ENCODE results near the gene THSD4. TPM values are rescaled to one million over a fixed set of nuclear protein-coding genes. Genes with fewer than 3 reads are reported as not detected.

Gene THSD4
- polyA plus RNA-seq, 1 experiment, result 45.8 TPM

DNA sequence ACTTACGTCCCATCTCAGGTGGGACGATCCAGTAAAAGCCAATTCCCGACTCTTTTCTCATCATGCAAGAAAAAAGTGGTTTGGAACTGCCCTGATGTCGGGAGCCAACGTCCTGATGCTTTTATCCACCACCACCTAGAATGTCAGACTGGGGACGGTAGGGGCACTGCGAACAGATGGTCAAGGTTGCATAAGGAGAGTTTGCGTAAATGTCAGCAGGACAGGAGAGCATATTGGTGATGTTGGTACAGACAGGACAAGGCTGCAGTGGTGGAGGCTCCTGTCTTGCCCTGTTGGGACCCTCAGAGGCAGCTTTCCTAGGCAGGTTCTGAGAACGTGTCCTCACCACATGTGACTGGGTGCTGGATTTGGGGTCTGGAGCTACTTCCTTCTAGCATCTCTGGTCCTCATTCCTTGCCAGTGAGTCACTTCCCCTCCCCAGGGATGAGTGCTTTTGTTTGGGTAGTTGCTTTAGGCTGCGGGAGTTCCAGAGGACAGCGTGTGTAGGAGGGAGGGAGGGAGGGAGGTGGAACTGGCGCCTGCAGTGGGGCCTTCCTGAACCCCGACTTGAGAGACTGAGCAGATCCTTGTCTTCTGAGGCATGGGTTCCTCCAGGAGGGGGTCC is 21.0 kb downstream of the THSD4 start:
- ChIA-PET POLR2A (no interaction called here), CTCF (interaction anchor here (0.6 kb wide), 1 partner anchor 1014 kb away, joined by 3 read pairs; no protein-coding TSS in a partner anchor)
- Histone ChIP-seq H3K27me3 (ENCODE audit: control insufficient read depth, insufficient read depth, low read length) (no peaks in the 10 kb centered on the region), H3K27ac (ENCODE audit: low read depth, low read length) (peak overlapping the region; percentile 83), H3K4me3 (ENCODE audit: low read depth, low read length) (no peak overlapping the region), H3K9me3 (ENCODE audit: control insufficient read depth, insufficient read depth, low read length) (no peaks in the 10 kb centered on the region; the same call in 1 of the 2 replicates)
- peak; percentile 70 for DNase-seq (ENCODE audit: low read depth, low spot score)
- TF ChIP-seq CTCF (IDR thresholded peaks at IDR 0.05; ENCODE audit: low read depth, low read length), result no peak

DNA sequence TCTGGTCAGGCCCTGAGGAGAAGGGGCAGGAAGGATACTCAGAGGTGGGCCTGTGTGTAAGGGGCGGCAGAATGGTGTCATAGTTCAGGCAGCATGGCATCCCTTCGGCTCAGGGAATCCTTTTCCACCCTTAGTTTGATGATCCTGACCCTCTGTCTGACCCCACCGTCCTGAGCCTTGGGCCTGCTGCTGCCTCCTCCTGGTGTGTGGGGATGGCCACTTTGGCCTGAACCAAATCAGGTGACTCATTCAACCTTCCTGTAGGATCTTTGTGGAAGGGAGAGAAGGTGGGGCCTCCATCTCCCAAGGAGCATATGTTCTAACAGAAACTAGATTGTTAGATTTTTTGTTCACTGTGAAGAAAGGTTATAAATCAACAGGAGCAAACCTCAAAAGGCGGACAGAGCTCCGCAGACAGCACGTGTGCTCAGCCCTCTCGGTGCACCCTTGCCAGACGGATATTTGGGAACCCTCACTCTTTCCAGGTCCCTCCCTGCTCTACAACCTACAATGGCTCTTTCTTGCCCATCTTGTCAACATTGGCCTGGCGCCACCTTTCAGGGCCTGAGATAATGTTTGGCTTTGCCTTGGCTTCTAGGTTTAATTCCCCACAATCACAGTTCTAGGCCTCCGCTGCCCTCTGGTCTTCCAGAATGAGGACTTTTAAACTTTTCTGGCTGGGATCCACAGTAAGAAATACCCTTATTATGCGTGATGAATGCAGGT is 21.7 kb downstream of the THSD4 start:
- H3K4me3 ChIP-seq (ENCODE audit: low read depth, low read length), result no peak overlapping the region
- DNase-seq (ENCODE audit: low read depth, low spot score), result no peak
- CTCF ChIA-PET, result no interaction called here
- peak overlapping the region; percentile 83 for H3K27ac ChIP-seq (ENCODE audit: low read depth, low read length)
- TF ChIP-seq CTCF (IDR thresholded peaks at IDR 0.05; ENCODE audit: low read depth, low read length), result peak; percentile 36
- H3K27me3 ChIP-seq (ENCODE audit: control insufficient read depth, insufficient read depth, low read length), result no peaks in the 10 kb centered on the region
- POLR2A ChIA-PET, result no interaction called here
- H3K9me3 ChIP-seq (ENCODE audit: control insufficient read depth, insufficient read depth, low read length), result no peaks in the 10 kb centered on the region; the same call in 1 of the 2 replicates

DNA sequence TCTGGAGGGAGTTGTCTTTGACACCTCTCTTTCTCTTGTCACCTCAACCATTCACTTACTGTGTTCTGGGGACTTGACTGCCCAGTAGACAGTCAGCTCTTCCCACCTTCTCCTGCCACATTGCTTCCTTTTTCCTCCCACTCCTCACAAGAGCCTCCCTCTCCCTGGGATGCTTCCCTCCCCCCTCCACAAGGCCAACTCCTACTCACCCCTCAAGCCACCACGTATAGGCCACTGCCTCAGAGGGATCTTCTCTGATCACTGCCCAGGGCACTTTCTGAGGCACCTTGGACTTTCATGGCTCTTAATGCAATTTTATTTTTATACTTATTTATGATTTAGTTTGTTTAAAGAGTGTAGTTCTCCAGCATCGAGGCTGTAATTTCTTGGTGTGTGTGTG is 23.2 kb downstream of the THSD4 start:
- DNase-seq (ENCODE audit: low read depth, low spot score), result no peak
- Histone ChIP-seq H3K27me3 (ENCODE audit: control insufficient read depth, insufficient read depth, low read length) (no peaks in the 10 kb centered on the region), H3K4me3 (ENCODE audit: low read depth, low read length) (no peak overlapping the region), H3K27ac (ENCODE audit: low read depth, low read length) (no peak overlapping the region), H3K9me3 (ENCODE audit: control insufficient read depth, insufficient read depth, low read length) (no peaks in the 10 kb centered on the region; the same call in 1 of the 2 replicates)
- TF ChIP-seq CTCF (IDR thresholded peaks at IDR 0.05; ENCODE audit: low read depth, low read length), result no peak
- ChIA-PET CTCF (no interaction called here), POLR2A (no interaction called here)

DNA sequence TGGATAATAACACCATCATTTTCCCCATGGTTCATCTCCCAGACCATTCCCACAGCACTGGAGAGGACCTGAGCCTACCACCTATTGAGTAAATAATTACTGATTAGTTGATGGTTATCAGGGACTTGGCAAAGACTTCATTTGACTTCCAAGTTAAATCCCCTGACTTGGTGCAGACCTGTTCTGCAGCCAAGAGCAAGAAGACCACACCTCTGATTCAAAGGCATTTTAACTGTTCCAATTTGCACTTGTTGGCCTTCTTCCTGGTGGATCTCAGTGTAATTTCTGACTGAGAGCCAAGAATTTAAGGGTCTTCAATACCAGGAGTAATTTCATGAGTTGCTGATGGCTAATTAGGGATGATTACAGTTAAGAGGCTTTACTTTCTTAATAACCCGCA is 24.0 kb downstream of the THSD4 start:
- POLR2A ChIA-PET, result no interaction called here
- CTCF ChIA-PET, result no interaction called here
- no peak for TF ChIP-seq CTCF (IDR thresholded peaks at IDR 0.05; ENCODE audit: low read depth, low read length)
- Histone ChIP-seq H3K9me3 (ENCODE audit: control insufficient read depth, insufficient read depth, low read length) (no peaks in the 10 kb centered on the region; the same call in 1 of the 2 replicates), H3K4me3 (ENCODE audit: low read depth, low read length) (no peak overlapping the region), H3K27ac (ENCODE audit: low read depth, low read length) (no peak overlapping the region), H3K27me3 (ENCODE audit: control insufficient read depth, insufficient read depth, low read length) (no peaks in the 10 kb centered on the region)
- DNase-seq (ENCODE audit: low read depth, low spot score), result no peak

DNA sequence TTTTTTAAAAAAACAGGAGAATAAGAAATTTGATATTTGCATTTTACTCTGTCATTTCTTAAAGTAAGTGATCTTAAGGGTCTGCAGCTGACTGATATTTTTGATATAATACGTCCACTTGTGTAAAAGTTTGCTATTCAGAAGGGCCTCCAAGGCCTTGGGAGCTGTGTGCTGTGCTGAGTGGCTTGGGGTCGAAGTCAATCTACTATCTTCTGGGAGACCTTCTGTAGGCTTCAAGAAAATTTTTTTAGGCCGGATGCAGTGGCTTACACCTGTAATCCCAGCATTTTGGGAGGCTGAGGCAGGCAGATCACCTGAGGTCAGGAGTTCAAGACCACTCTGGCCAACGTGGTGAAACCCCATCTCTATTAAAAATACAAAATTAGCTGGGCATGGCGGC is 26.3 kb downstream of the THSD4 start:
- CTCF ChIA-PET, result no interaction called here
- no peak for TF ChIP-seq CTCF (IDR thresholded peaks at IDR 0.05; ENCODE audit: low read depth, low read length)
- Histone ChIP-seq H3K27me3 (ENCODE audit: control insufficient read depth, insufficient read depth, low read length) (no peaks in the 10 kb centered on the region), H3K9me3 (ENCODE audit: control insufficient read depth, insufficient read depth, low read length) (no peaks in the 10 kb centered on the region; the same call in 1 of the 2 replicates), H3K27ac (ENCODE audit: low read depth, low read length) (no peak overlapping the region), H3K4me3 (ENCODE audit: low read depth, low read length) (no peak overlapping the region)
- POLR2A ChIA-PET, result no interaction called here
- DNase-seq (ENCODE audit: low read depth, low spot score), result no peak

Data from AG04450 (cell line).